GM10248 (cell line): Measurements from ENCODE around the gene YIPF2.

Experiments
- CTCF ChIA-PET: fragments of 300-600 bp; sonication (Branson Sonifier 250); formaldehyde crosslinking; extraction: SDS; loops from one replicate; lab custom pipeline; 2021; ENCODE audit warnings: antibody characterized with exemption; lab: Yijun Ruan, JAX
- POLR2A ChIA-PET: fragments of 350-650 bp; sonication (Branson Sonifier 250); formaldehyde crosslinking; extraction: SDS; loops from one replicate; lab custom pipeline; 2020; ENCODE audit warnings: antibody characterized with exemption; lab: Yijun Ruan, JAX
- DNase-seq: peaks from one replicate; pipeline ENCODE4 v3.0.0; 2012; ENCODE audit errors: extremely low spot score
- CTCF ChIP-seq: IDR thresholded peaks from 2 replicates; pipeline ENCODE4 v1.5.1; 2012; ENCODE audit warnings: mild to moderate bottlenecking, low read depth; ENCODE audit errors: extremely low read depth, missing control alignments, control extremely low read depth

The YIPF2 gene

GRCh38 chr19:10968527-10969135, 40.2 kb upstream of the YIPF2 start:
- no peak for DNase-seq
- TF ChIP-seq CTCF = no peak
- POLR2A ChIA-PET = interaction anchor here (0.7 kb wide), 1 partner anchor 49 kb away, joined by 3 read pairs; no protein-coding TSS in a partner anchor
- CTCF ChIA-PET = interaction anchor here (1.0 to 1.6 kb wide), 4 partner anchors 10 to 32 kb away, joined by 4 to 5 read pairs (median 5); no protein-coding TSS in a partner anchor

GRCh38 chr19:10966809-10967208, 38.4 kb upstream of the YIPF2 start:
- DNase-seq = no peak
- CTCF ChIA-PET = interaction anchor here (0.8 to 2.5 kb wide), 5 partner anchors 8 to 30 kb away, joined by 3 to 9 read pairs (median 3); no protein-coding TSS in a partner anchor
- POLR2A ChIA-PET = no interaction called here
- no peak for TF ChIP-seq CTCF

- ChIA-PET CTCF (interaction anchor here (1.7 to 2.5 kb wide), 2 partner anchors 12 to 29 kb away, joined by 6 to 9 read pairs; no protein-coding TSS in a partner anchor), POLR2A (no interaction called here)
- no peak for TF ChIP-seq CTCF
- DNase-seq = no peak
Observed at GRCh38 chr19:10965398-10965797, 37.0 kb upstream of the YIPF2 start.

- CTCF ChIA-PET = interaction anchor here (1.7 to 2.5 kb wide), 2 partner anchors 12 to 29 kb away, joined by 6 to 9 read pairs; no protein-coding TSS in a partner anchor
- no peak for TF ChIP-seq CTCF
- POLR2A ChIA-PET = no interaction called here
- DNase-seq = no peak
Observed at GRCh38 chr19:10964903-10965302, 36.5 kb upstream of the YIPF2 start.

DNA sequence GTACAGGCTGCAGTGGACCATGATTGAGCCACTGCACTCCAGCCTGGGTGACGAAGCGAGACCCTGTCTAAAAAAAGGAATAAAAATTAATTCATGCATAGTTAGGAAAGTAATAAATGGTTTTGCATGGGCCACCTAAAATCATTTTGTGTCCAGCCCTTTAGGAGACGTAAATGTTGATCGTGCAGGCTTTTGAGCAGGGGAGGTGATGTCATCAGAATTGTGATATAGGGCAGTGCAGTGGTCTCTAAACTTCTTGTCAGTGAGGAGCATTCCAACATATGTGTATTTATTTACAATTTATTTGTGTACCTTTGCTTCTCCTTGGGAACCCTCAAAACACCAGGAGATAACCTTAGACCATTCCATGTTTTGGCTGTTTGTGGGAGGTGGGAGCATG, 35.4 kb upstream of the YIPF2 start:
- POLR2A ChIA-PET = no interaction called here
- TF ChIP-seq CTCF = no peak
- CTCF ChIA-PET = interaction anchor here (1.3 to 1.7 kb wide), 4 partner anchors 10 to 27 kb away, joined by 4 to 11 read pairs (median 6); no protein-coding TSS in a partner anchor
- DNase-seq = no peak

- ChIA-PET POLR2A (no interaction called here), CTCF (interaction anchor here (0.8 to 1.6 kb wide), 4 partner anchors 11 to 26 kb away, joined by 3 to 11 read pairs (median 4); no protein-coding TSS in a partner anchor)
- TF ChIP-seq CTCF = no peak
- no peak for DNase-seq
Observed at GRCh38 chr19:10962863-10963262, 34.4 kb upstream of the YIPF2 start.
